ENCODE data around the gene FBXW5. TPM values are rescaled to one million over a fixed set of nuclear protein-coding genes. Genes with fewer than 3 reads are reported as not detected.

FBXW5 gene
- total RNA-seq, 1 experiment from 2014 or later: 62.2 TPM

- Histone ChIP-seq H2AK5ac (ENCODE audit: insufficient read length, low read length) (no peak overlapping the region), H3K18ac (ENCODE audit: insufficient read length, low read depth, low read length) (no peak overlapping the region), H4K91ac (ENCODE audit: insufficient read length, low read depth, low read length) (no peak overlapping the region), H3K4me1 (ENCODE audit: insufficient read depth, low read length) (no peaks in the 10 kb centered on the region), H3K4ac (ENCODE audit: low read depth, low read length) (no peak overlapping the region), H3K27ac (ENCODE audit: insufficient read length, low read depth, low read length) (no peak overlapping the region), H3K79me1 (ENCODE audit: insufficient read depth, low read depth, low read length, poor library complexity, severe bottlenecking) (no peaks in the 10 kb centered on the region), H2BK12ac (ENCODE audit: insufficient read length, low read depth, low read length) (no peak overlapping the region), H2BK120ac (ENCODE audit: low read depth, low read length, poor library complexity, severe bottlenecking) (no peak overlapping the region), H2BK15ac (ENCODE audit: low read depth, low read length) (no peak overlapping the region), H3K9me3 (ENCODE audit: control insufficient read depth, low read depth, low read length) (no peaks in the 10 kb centered on the region), H3K23me2 (ENCODE audit: insufficient read length, low read depth, low read length, poor library complexity, severe bottlenecking) (peaks cover 5% of the 10 kb centered on the region), H4K8ac (replicated peaks; ENCODE audit: insufficient read length, low read depth, low read length) (no peak overlapping the region), H4K20me1 (ENCODE audit: control insufficient read depth, insufficient read depth, insufficient read length) (no peaks in the 10 kb centered on the region), H2BK5ac (ENCODE audit: insufficient read length, low read length) (no peak overlapping the region), H3K56ac (ENCODE audit: insufficient read length, low read depth, low read length) (no peak overlapping the region), H3K27me3 (ENCODE audit: insufficient read depth, low read length) (no peaks in the 10 kb centered on the region), H3K4me2 (ENCODE audit: insufficient read depth, insufficient read length, low read length) (no peak overlapping the region), H3K14ac (ENCODE audit: insufficient read depth, low read length) (no peak overlapping the region), H3T11ph (ENCODE audit: low read length) (no peak overlapping the region), H3K23ac (ENCODE audit: insufficient read length, low read depth, low read length) (no peak overlapping the region), H3K9ac (ENCODE audit: extremely low read depth, insufficient read length, low read length) (no peak overlapping the region), H3K79me2 (ENCODE audit: insufficient read depth, low read length) (no peaks in the 10 kb centered on the region), H2AFZ (ENCODE audit: low read length) (no peak overlapping the region), H4K5ac (ENCODE audit: insufficient read length, low read depth, low read length) (no peak overlapping the region), H2BK20ac (ENCODE audit: low read depth, low read length, poor library complexity, severe bottlenecking) (no peak overlapping the region)
- TF ChIP-seq CTCF (conservative IDR thresholded peaks at IDR 0.05): no peak
- no peak for DNase-seq
- Mint-ChIP-seq H3K27ac (no peak overlapping the region), H3K4me3 (no peak overlapping the region), H3K9me3 (peaks cover 6% of the 10 kb centered on the region in 2 experiments; a peak in 4 of 5 replicates), H3K36me3 (ENCODE audit: insufficient read depth in 1 of 3, low read depth in 3 of 3) (no peaks in the 10 kb centered on the region; a peak in 1 of 7 replicates), H3K27me3 (ENCODE audit: low read depth) (0 out of 2 replicates have a peak, but pooled peaks cover 3% of the 10 kb centered on the region), H3K4me1 (peaks cover 6 to 8% of the 10 kb centered on the region in 2 experiments)
- WGBS (ENCODE audit: extremely low coverage, insufficient read length, low lambda C conversion rate): no CpG with 5 or more reads among the region's 15 CpGs
Observed at GRCh38 chr9:136952321-136952850, 7.8 kb upstream of the FBXW5 start.
